Heart left ventricle (tissue), 16 donors: Measurements from ENCODE around the gene ESPNL. TPM values are rescaled to one million over a fixed set of nuclear protein-coding genes. Genes with fewer than 3 reads are reported as not detected.

Source experiments
- ATAC-seq, 4 donors: fragments of 200-7000 bp; cut with Tn5 transposase; one replicate each; pipeline ENCODE4 v1.9.1; 2020 to 2022; ENCODE audit warnings: moderate library complexity in 4 of 4, mild to moderate bottlenecking in 3 of 4, moderate number of reproducible peaks in 1 of 4
- DNase-seq, 5 donors: peaks; one replicate each; pipeline ENCODE4 v3.0.0-alpha.2; 2020
- H3K27ac ChIP-seq, 12 donors: fragments of 200-600 bp; sonication (generic) in 4 of 12; one replicate each; pipeline versions ENCODE4 v1.5.0 to v1.8.0; 2016 to 2022; ENCODE audit warnings: mild to moderate bottlenecking in 2 of 12
- H3K27me3 ChIP-seq, 9 donors: fragments of 200-600 bp; sonication (generic) in 2 of 9; one replicate each; pipeline versions ENCODE4 v1.5.1 to v1.8.0; 2016 to 2022; ENCODE audit warnings: mild to moderate bottlenecking in 3 of 9
- H3K36me3 ChIP-seq, 9 donors: fragments of 200-600 bp; sonication (generic) in 2 of 9; one replicate each; pipeline versions ENCODE4 v1.5.0 to v1.8.0; 2018 to 2022; ENCODE audit warnings: mild to moderate bottlenecking in 2 of 9
- H3K4me1 ChIP-seq, 12 donors: fragments of 200-600 bp; sonication (generic) in 4 of 12; one replicate each; pipeline versions ENCODE4 v1.5.0 to v1.8.0; 2016 to 2022; ENCODE audit warnings: mild to moderate bottlenecking in 3 of 12
- H3K4me3 ChIP-seq, 12 donors: fragments of 200-600 bp; sonication (generic) in 4 of 12; one replicate each; pipeline versions ENCODE4 v1.5.0 to v1.8.0; 2017 to 2022; ENCODE audit warnings: mild to moderate bottlenecking in 9 of 12, moderate library complexity in 4 of 12
- H3K9me3 ChIP-seq, 12 donors: fragments of 200-600 bp; sonication (generic) in 4 of 12; one replicate each; pipeline versions ENCODE4 v1.5.0 to v1.8.0; 2016 to 2022; ENCODE audit warnings: mild to moderate bottlenecking in 1 of 12
- POLR2A ChIP-seq, 2 donors: fragments of 450-650 bp; IDR thresholded peaks; one replicate each; pipeline ENCODE4 v1.6.1; 2017; ENCODE audit warnings: antibody characterized with exemption in 2 of 2, mild to moderate bottlenecking in 2 of 2, moderate library complexity in 2 of 2
- WGBS, 4 donors: extraction: QIAGEN DNeasy Blood & Tissue Kit in 2 of 4; methylation state at CpG; one replicate each; pipeline versions ENCODE4 v1.1.5 to v1.1.7; 2013 to 2018; 5-methylcytosine and 5-hydroxymethylcytosine counted together
- intact Hi-C, 10 donors: fragments of 100-400 bp; cut with DNase I; formaldehyde crosslinking; loops; one replicate each; pipeline versions ENCODE4 v1.11.1 to v1.14.2; 2022
- polyA plus RNA-seq, 2 donors: library from polyadenylated mRNA; stranded (reverse); fragments of 200-250 nt; gene quantifications; one replicate each; pipeline ENCODE4 v1.2.3, GENCODE V29; 2013
- total RNA-seq, 9 donors: library from RNA; depleted of rRNA in 2 of 9; stranded (reverse); fragments of >200 nt in 2 of 9; fragmentation: NEBNext Ultra II Directional in 3 of 9; extraction: Animal tissue kit (Norgen Biotek cat#: 25700) in 3 of 9; gene quantifications; one replicate each; pipeline versions ENCODE4 v1.1.0 to v1.2.4, GENCODE V29; 2016 to 2023
- TF ChIP-seq, protein P1 (sequence below), 12 donors: fragments of 200-600 bp; sonication (generic) in 4 of 12; IDR thresholded peaks; one replicate each; pipeline versions ENCODE4 v1.5.0 to v1.8.0; 2018 to 2022; ENCODE audit warnings: antibody characterized with exemption in 12 of 12, mild to moderate bottlenecking in 5 of 12
- donor health status: ischemic (EF 13 %, LVEDD 7.1; RV severe dilation, severe dysfunction).
- donor health status: healthy with polysubstance abuse.
- donor health status: DM: no; HTN: yes; CAD: no.
- donor health status: DM: no; HTN: no; CAD: no.
- donor health status: ischemic (EF 25% LVEDD 6.9; RV normal size, moderate dysfunction).
- donor health status: ischemic (EF 25% LVEDD 5.7; RV mildly dilated, moderate dysfunction).
- donor health status: healthy.
- donor health status: DM: yes; HTN: yes; CAD: no.
- donor health status: ischemic (EF 35%, LVEDD 5.7; RV mildly dilated, moderate dysfunction).
- donor health status: nonischemic (EF 11% LVEDD 7.7; RV severe dilation, severe dysfunction).
- donor health status: DM: yes; HTN: yes; CAD: no.
- donor health status: PGD.
- donor health status: ischemic (EF 29% LVEDD 5.4; RV normal size, mild dysfunction).
- donor health status: nonischemic (EF 23%, LVEDD 6.1; RV moderate dilation, normal function).

Gene ESPNL
- total and polyA plus RNA-seq, 11 donors = 0.05 to 1.2 (median 0.27) TPM; not detected in 2

DNA sequence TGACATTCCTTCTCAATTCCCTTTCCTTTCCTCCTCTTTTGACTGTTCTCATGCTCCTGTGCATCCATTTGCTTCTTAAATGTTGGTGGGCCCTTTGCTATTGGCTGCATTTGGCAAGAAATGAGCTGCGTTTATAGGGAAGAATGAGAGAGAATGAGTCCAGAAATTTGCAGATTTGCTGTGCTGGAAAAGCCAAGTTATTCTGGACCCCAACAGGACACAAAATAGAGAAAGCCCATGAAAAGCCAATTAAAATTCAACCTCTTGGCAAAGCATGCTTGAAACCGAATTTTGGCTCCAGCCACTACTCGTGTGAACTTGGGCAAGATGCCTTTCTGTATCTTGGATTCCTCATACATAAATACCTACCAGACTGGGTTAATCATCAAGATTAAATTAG is 40.6 kb upstream of the ESPNL start:
- intact Hi-C loops = no loop called here
- no peaks in the 10 kb centered on the region for H3K27me3 ChIP-seq
- H3K4me3 ChIP-seq = peak overlapping the region in 8 of 12 donors; percentile 64 to 95 (median 88)
- peaks cover 0 to 4% (median 3%) of the 10 kb centered on the region in 9 donors for H3K36me3 ChIP-seq
- DNase-seq (no peak), ATAC-seq (no peak)
- H3K4me1 ChIP-seq = peaks cover 0 to 22% (median 14%) of the 10 kb centered on the region in 12 donors
- no peak overlapping the region for H3K27ac ChIP-seq
- TF ChIP-seq, protein P1, sequence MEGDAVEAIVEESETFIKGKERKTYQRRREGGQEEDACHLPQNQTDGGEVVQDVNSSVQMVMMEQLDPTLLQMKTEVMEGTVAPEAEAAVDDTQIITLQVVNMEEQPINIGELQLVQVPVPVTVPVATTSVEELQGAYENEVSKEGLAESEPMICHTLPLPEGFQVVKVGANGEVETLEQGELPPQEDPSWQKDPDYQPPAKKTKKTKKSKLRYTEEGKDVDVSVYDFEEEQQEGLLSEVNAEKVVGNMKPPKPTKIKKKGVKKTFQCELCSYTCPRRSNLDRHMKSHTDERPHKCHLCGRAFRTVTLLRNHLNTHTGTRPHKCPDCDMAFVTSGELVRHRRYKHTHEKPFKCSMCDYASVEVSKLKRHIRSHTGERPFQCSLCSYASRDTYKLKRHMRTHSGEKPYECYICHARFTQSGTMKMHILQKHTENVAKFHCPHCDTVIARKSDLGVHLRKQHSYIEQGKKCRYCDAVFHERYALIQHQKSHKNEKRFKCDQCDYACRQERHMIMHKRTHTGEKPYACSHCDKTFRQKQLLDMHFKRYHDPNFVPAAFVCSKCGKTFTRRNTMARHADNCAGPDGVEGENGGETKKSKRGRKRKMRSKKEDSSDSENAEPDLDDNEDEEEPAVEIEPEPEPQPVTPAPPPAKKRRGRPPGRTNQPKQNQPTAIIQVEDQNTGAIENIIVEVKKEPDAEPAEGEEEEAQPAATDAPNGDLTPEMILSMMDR (IDR thresholded peaks at IDR 0.05) = no peak
- WGBS, 4 donors = 66 to 77% (median 70%) methylated on average over 3 of the region's 3 CpGs
- no peaks in the 10 kb centered on the region for H3K9me3 ChIP-seq

DNA sequence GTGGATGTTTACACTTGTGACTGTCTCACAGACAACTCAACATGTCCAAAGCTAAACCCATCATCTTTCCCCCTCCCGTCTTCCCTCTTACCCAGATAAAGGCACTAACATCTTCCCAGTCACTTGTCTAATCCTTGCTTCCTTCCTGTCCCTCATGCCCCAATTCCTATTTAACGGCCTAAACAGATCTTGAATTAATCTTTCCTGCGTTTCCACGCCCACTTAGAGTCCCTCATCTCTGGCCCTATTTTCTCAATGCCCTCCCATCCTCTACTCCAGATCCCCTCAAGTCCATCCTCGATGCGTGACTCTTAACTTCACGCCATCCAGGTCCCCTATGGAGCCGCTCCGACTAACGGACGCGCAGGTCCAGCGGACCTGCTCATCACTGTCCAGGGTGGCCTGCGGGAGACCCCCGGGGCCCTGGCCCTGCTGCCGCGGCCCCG is 40.0 kb upstream of the ESPNL start:
- no peak for TF ChIP-seq POLR2A (IDR thresholded peaks at IDR 0.05)
- TF ChIP-seq, protein P1 (IDR thresholded peaks at IDR 0.05) = no peak

DNA sequence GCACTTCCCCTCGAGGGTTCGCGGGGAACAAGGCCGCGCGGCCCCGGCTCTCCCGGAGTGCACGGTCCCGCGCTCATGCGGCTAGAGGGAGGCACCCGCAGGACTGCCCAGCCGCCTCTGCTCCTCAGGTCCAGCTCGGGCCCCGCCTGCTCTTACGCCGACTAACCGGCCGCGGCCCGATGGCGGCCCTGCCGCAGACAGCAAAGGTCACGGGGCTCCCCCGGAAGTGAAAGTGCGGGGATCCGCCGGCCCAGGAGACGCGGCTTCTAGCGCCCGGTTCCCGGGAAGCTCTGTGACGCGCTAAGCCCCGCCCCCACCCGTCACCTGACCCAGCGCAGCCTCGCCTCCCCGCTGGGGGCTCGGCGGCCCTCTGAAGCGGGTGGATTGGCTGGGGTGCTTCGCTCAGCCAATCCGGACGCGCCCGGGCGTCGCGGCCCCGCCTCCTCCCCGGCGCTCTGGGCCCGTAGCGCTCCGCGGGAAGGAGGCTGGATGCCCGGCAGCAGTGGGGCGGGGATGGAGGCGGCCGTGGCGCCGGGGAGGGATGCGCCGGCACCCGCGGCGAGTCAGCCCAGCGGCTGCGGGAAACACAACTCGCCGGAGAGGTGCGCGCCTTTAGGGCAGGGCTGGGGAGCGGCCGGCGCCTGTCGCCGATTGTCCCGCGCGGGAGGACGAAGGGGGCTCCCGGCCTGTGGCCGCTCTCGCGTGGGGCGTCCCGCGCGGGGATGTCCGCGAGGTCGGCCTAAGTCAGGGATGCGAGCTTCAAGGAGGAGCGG is 39.4 kb upstream of the ESPNL start, which contains the start of gene SCLY:
TSS of gene SCLY (plus strand) at position 460 of the 773 bp plus-strand sequence. CDS start at position 514, 54 bp downstream.
- Histone ChIP-seq H3K36me3 (peaks cover 0 to 16% (median 11%) of the 10 kb centered on the region in 9 donors), H3K4me3 (peak within 1 kb of the TSS; percentile 64 to 95 (median 88)), H3K27me3 (no peaks in the 10 kb centered on the region), H3K9me3 (no peaks in the 10 kb centered on the region), H3K27ac (peak within 1 kb of the TSS; percentile 70 to 95 (median 88)), H3K4me1 (peaks cover 0 to 22% (median 14%) of the 10 kb centered on the region in 12 donors)
- peak; percentile 98 to 99 (median 98) for DNase-seq
- 0 to 2% (median 1%) methylated on average over 21 to 98 of the region's 98 CpGs for WGBS, 4 donors
- peak; percentile 99 to 100 (median 100) for ATAC-seq
- intact Hi-C loops = loop anchor here in 7 of 10 donors (2.0 to 10.0 kb wide), 6 partner anchors 77 to 224 kb away; partner anchors contain the start of genes UBE2F (in 5 of the 7), KLHL30 (in 1 of the 7), PER2 (in 1 of the 7) and RAMP1 (in 1 of the 7)
- peak; percentile 86 to 88 for TF ChIP-seq POLR2A (IDR thresholded peaks at IDR 0.05)
- TF ChIP-seq, protein P1 (IDR thresholded peaks at IDR 0.05) = no peak

More for the DNA sequence above, 40.0 kb upstream of the ESPNL start:
- Histone ChIP-seq H3K4me1 (peaks cover 0 to 22% (median 14%) of the 10 kb centered on the region in 12 donors), H3K27ac (peak overlapping the region; percentile 69 to 95 (median 88)), H3K27me3 (no peaks in the 10 kb centered on the region), H3K36me3 (peaks cover 0 to 10% (median 8%) of the 10 kb centered on the region in 9 donors), H3K9me3 (no peaks in the 10 kb centered on the region), H3K4me3 (peak overlapping the region; percentile 64 to 95 (median 88))
- WGBS, 4 donors = 1% methylated on average over 13 to 18 of the region's 18 CpGs
- ATAC-seq (no peak), DNase-seq (no peak)
- intact Hi-C loops = loop anchor here in 7 of 10 donors (2.0 to 10.0 kb wide), 6 partner anchors 77 to 225 kb away; partner anchors contain the start of genes UBE2F (in 5 of the 7), KLHL30 (in 1 of the 7), PER2 (in 1 of the 7) and RAMP1 (in 1 of the 7)
